GM10266 (cell line): ENCODE measurements around the gene PTGER1.

ENCODE experiments used
- DNase-seq: peaks from one replicate; pipeline ENCODE4 v3.0.0; 2012; ENCODE audit errors: extremely low spot score
- TF ChIP-seq, protein P1 (sequence below): IDR thresholded peaks from 2 replicates; pipeline ENCODE4 v1.5.1; 2012; ENCODE audit warnings: mild to moderate bottlenecking, low read depth; ENCODE audit not compliant: control insufficient read depth, insufficient read depth; ENCODE audit errors: missing control alignments

PTGER1 gene

DNA sequence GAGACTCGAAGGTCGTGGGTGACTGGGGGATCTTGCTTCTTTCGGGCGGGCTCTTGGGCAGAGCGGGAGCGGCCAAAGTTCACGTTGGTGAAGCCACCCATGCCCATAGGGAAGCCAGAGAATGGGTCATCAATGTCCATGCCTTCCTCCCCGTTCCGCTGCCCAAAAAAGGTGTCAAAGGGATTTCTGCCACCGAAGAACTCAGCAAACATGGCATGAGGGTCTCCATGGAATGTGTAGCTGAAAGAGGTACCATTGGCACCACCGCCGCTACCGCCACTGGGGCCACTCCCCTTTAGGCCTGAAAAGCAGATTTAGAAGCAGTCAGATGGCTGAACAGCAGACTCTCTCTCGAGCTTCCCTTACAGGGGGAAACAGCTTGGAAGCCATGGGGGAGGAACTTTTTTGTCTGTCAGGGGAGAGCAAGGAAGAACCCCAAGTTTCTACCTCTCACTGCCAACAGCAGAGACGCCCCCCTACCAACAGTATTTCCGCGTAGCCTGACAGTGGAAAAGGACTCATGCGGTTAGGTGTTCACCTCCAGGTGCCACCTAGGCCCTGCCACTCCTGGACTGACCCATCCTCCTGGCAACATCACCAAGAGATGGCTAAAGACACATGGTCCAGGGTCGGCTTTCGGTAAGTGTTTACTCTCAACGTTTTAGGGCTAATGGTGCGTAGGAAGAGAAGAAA lies 41.7 kb upstream of the PTGER1 start:
- no peak for DNase-seq
- TF ChIP-seq, protein P1, sequence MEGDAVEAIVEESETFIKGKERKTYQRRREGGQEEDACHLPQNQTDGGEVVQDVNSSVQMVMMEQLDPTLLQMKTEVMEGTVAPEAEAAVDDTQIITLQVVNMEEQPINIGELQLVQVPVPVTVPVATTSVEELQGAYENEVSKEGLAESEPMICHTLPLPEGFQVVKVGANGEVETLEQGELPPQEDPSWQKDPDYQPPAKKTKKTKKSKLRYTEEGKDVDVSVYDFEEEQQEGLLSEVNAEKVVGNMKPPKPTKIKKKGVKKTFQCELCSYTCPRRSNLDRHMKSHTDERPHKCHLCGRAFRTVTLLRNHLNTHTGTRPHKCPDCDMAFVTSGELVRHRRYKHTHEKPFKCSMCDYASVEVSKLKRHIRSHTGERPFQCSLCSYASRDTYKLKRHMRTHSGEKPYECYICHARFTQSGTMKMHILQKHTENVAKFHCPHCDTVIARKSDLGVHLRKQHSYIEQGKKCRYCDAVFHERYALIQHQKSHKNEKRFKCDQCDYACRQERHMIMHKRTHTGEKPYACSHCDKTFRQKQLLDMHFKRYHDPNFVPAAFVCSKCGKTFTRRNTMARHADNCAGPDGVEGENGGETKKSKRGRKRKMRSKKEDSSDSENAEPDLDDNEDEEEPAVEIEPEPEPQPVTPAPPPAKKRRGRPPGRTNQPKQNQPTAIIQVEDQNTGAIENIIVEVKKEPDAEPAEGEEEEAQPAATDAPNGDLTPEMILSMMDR = no peak

DNA sequence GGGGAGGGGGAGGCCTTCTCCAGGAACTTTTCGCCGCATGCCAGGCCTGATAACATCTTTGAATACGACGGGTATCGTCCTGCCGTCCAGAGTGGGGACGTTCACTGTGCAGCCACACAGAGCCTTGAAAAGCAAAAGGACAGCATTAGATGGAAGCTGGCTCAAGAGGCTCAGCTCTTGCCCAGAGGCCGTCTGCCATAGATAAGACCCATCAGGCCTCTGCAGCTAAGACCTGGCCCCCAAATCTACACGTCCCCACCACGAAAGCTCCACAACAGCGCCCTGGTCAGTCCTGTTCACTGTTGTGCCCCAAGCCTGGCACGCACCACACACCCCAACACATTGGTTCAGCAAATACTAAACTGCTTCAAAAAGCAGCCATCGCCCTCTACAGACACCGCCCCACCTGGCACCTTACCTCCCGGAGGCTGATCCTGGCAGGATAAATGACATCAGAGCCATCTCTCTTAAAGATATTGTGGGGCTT lies 40.9 kb upstream of the PTGER1 start:
- TF ChIP-seq, protein P1 = no peak
- no peak for DNase-seq

DNA sequence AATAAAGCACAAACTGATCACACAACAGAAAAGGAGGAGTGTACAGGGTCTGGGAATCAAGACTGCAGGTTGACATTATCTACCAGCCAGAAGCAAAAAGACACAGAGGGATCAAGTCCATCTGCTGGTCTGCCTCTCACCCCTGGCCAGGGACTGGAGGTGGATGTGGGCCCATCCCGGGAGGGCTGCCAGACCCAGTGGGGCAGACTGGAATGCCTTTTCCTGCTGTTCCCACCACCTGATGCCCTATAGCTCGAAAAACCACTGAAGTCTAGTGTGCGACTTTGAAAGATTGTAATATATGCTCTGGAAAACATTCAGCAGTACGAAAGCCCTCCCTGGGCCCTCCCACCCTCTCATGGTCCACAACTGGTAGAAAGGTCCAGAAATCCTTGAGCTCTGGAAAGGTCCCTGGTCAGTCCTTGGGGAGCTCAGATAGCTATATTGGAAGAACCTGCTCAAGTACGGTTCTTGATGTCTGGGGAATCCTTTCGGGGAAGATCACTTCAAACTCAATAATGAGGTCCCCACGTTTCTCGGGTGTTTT lies 40.4 kb upstream of the PTGER1 start:
- no peak for DNase-seq
- TF ChIP-seq, protein P1 = no peak

DNA sequence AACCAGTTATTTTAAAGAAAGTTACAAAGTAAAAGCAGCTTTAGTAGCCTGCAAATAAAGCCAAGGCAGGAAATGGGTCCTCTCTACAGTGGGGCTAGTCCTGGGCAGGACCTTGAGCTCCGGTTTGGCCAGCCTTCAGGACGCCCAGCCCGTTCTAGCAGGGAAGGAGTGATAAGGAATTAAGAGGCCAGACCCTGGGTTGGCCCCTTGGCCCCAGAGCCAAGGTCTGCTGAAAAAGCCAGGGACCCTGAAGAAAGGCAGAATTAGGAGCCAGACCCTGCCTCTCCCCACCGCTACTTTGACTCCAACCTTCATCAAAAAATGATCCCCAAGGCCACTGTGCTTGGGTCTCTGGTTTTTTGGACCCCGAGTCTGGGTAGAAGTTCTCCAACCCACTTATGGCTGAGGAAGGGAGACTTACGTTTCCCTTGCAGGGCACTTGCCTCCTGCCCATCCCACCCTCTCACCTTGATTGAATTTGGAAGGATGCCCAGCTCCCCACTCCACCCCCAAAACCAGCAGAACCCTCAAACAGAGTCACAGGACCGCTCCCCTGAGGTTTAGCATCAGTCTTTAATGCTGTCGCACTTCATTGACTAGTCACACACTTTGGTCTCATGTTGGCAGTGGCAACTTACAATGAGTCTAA lies 39.2 kb upstream of the PTGER1 start:
- TF ChIP-seq, protein P1 = no peak
- DNase-seq = no peak

DNA sequence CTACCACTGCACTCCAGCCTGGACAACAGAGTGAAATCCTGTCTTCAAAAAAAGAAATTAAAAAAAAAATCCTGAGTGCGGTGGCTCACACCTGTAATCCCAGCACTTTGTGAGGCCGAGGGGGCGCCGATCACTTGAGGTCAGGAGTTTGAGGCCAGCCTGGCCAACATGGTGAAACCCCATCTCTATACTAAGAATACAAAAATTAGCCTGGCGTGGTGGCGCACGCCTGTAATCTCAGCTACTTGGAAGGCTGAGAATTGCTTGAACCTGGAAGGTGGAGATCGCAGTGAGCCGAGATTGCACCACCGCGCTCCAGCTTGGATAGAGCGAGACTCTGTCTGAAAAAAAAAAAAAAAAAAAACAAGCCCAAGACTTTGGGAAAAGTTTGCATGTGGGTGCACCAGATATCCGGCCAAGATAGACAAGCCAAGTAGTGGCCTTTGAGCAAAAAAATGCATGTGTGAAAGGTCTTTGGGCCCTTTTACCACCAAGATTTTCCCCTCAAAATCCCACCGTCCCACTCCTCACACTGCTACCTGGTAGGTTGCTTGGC lies 37.3 kb upstream of the PTGER1 start:
- TF ChIP-seq, protein P1 = no peak

DNA sequence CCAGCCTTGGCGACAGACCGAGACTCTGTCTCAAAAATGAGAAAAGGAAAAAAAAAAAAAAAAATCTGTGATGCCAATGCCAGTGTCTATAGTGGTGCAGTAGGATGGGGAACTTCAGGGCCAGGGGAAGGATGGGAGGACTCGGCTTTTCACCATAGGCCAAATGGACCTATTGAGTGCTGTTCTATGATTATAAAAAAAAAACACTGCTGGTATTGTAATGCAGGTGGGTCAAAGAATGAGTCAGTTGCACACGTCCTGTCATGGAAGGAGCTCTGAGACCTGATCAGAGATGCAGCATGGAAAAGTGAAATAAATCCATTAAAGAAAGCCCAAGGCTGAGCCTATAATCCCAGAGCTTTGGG lies 36.1 kb upstream of the PTGER1 start:
- TF ChIP-seq, protein P1 = no peak
- DNase-seq = no peak

More for the DNA sequence above, 37.3 kb upstream of the PTGER1 start:
- no peak for DNase-seq
